Measurements from ENCODE around the gene RGL2. TPM values are rescaled to one million over a fixed set of nuclear protein-coding genes. Genes with fewer than 3 reads are reported as not detected.
A peak's percentile ranks its signal among the peaks of the same experiment; 100 is the strongest.

RGL2 gene
- total and polyA plus RNA-seq, 4 donors = 72.2 to 93.7 (median 75.0) TPM

- H3K27me3 ChIP-seq (ENCODE audit: control insufficient read depth in 3 of 3, insufficient read depth in 3 of 3, low read length in 2 of 3) = no peaks in the 10 kb centered on the region
- TF ChIP-seq, protein P1, sequence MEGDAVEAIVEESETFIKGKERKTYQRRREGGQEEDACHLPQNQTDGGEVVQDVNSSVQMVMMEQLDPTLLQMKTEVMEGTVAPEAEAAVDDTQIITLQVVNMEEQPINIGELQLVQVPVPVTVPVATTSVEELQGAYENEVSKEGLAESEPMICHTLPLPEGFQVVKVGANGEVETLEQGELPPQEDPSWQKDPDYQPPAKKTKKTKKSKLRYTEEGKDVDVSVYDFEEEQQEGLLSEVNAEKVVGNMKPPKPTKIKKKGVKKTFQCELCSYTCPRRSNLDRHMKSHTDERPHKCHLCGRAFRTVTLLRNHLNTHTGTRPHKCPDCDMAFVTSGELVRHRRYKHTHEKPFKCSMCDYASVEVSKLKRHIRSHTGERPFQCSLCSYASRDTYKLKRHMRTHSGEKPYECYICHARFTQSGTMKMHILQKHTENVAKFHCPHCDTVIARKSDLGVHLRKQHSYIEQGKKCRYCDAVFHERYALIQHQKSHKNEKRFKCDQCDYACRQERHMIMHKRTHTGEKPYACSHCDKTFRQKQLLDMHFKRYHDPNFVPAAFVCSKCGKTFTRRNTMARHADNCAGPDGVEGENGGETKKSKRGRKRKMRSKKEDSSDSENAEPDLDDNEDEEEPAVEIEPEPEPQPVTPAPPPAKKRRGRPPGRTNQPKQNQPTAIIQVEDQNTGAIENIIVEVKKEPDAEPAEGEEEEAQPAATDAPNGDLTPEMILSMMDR (IDR thresholded peaks at IDR 0.05; ENCODE audit: control extremely low read depth, extremely low read depth) = peak; percentile 64
- peak overlapping the region; percentile 96 to 98 for H3K27ac ChIP-seq (ENCODE audit: low read depth in 1 of 2, low read length in 1 of 2)
- peak; percentile 80 for ATAC-seq (ENCODE audit: insufficient read depth, low FRiP score)
- peaks cover 0 to 12% (median 0%) of the 10 kb centered on the region in 5 donors for H3K4me1 ChIP-seq (ENCODE audit: control insufficient read depth in 5 of 5, insufficient read depth in 5 of 5, low read length in 5 of 5)
- no peaks in the 10 kb centered on the region for H3K9me3 ChIP-seq (ENCODE audit: control insufficient read depth in 4 of 4, insufficient read depth in 3 of 4, low read length in 3 of 4)
- DNase-seq = peak; percentile 92 to 95 (median 94)
- WGBS, 2 donors = 0% methylated on average over 54 of the region's 54 CpGs
- H3K9ac ChIP-seq (ENCODE audit: insufficient read depth in 1 of 2, low read length in 2 of 2) = peak overlapping the region; percentile 63 to 84
- H3K4me3 ChIP-seq = peak overlapping the region; percentile 43
- peaks cover 0 to 29% (median 18%) of the 10 kb centered on the region in 4 donors for H3K36me3 ChIP-seq (ENCODE audit: control insufficient read depth in 4 of 4, insufficient read depth in 4 of 4, low read length in 4 of 4)
Observed at GRCh38 chr6:33299237-33299944, 649 bp upstream of the RGL2 start.

GRCh38 chr6:33297956-33298772, 578 bp downstream of the RGL2 start:
- no peaks in the 10 kb centered on the region for H3K9me3 ChIP-seq (ENCODE audit: control insufficient read depth in 4 of 4, insufficient read depth in 3 of 4, low read length in 3 of 4)
- TF ChIP-seq, protein P1 (IDR thresholded peaks at IDR 0.05; ENCODE audit: control extremely low read depth, extremely low read depth) = no peak
- 1% methylated on average over 37 to 42 of the region's 42 CpGs for WGBS, 2 donors
- no peaks in the 10 kb centered on the region for H3K27me3 ChIP-seq (ENCODE audit: control insufficient read depth in 3 of 3, insufficient read depth in 3 of 3, low read length in 2 of 3)
- H3K27ac ChIP-seq (ENCODE audit: low read depth in 1 of 2, low read length in 1 of 2) = peak overlapping the region; percentile 96 to 98
- peak; percentile 83 to 85 (median 85) for DNase-seq
- peaks cover 0 to 12% (median 0%) of the 10 kb centered on the region in 5 donors for H3K4me1 ChIP-seq (ENCODE audit: control insufficient read depth in 5 of 5, insufficient read depth in 5 of 5, low read length in 5 of 5)
- peaks cover 4 to 30% (median 12%) of the 10 kb centered on the region in 4 donors for H3K36me3 ChIP-seq (ENCODE audit: control insufficient read depth in 4 of 4, insufficient read depth in 4 of 4, low read length in 4 of 4)
- H3K9ac ChIP-seq (ENCODE audit: insufficient read depth in 1 of 2, low read length in 2 of 2) = peak overlapping the region; percentile 46 to 84
- H3K4me3 ChIP-seq = peak overlapping the region; percentile 71
- ATAC-seq (ENCODE audit: insufficient read depth, low FRiP score) = peak; percentile 24

DNA sequence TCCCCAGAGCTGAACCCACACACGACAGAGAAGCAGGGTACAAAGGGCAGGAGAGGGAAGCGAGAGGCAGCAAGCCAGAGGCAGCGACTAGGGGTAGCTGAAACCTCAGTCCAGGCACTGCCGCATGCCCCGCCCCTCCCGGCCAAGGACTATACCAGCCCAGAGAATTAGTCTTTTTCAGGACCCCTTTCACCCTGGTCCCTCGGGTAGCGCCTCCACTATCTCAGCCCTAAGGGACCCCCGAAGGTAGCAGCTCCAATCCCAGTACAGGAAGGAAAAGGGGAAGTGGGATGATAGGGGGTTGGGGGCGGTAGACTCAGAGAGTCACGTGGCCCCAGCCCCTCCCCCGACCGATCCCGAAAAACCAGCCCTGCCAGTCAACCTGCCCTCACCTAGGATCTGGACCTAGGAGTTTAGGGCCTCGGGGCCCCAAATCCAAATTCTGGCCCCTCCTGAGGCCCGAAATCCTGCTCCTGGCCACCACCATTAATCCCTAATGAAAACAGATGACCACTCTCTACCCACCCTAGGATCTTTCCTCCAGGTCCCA, 1.3 kb downstream of the RGL2 start:
- Histone ChIP-seq H3K9ac (ENCODE audit: insufficient read depth in 1 of 2, low read length in 2 of 2) (peak overlapping the region; percentile 32 to 37), H3K4me3 (peak overlapping the region; percentile 41), H3K27me3 (ENCODE audit: control insufficient read depth in 3 of 3, insufficient read depth in 3 of 3, low read length in 2 of 3) (no peaks in the 10 kb centered on the region), H3K36me3 (ENCODE audit: control insufficient read depth in 4 of 4, insufficient read depth in 4 of 4, low read length in 4 of 4) (peaks cover 7 to 33% (median 14%) of the 10 kb centered on the region in 4 donors), H3K9me3 (ENCODE audit: control insufficient read depth in 4 of 4, insufficient read depth in 3 of 4, low read length in 3 of 4) (no peaks in the 10 kb centered on the region), H3K27ac (ENCODE audit: low read depth in 1 of 2, low read length in 1 of 2) (peak overlapping the region; percentile 49 to 85), H3K4me1 (ENCODE audit: control insufficient read depth in 5 of 5, insufficient read depth in 5 of 5, low read length in 5 of 5) (peaks cover 0 to 12% (median 0%) of the 10 kb centered on the region in 5 donors)
- TF ChIP-seq, protein P1 (IDR thresholded peaks at IDR 0.05; ENCODE audit: control extremely low read depth, extremely low read depth) = no peak
- 4 to 8% methylated on average over 16 of the region's 16 CpGs for WGBS, 2 donors
- ATAC-seq (ENCODE audit: insufficient read depth, low FRiP score) (peak; percentile 7), DNase-seq (peak; percentile 65 to 70 (median 66))
